ENCODE measurements around the gene ZNF518B.
A peak's percentile ranks its signal among the peaks of the same experiment; 100 is the strongest.

ZNF518B gene

DNA sequence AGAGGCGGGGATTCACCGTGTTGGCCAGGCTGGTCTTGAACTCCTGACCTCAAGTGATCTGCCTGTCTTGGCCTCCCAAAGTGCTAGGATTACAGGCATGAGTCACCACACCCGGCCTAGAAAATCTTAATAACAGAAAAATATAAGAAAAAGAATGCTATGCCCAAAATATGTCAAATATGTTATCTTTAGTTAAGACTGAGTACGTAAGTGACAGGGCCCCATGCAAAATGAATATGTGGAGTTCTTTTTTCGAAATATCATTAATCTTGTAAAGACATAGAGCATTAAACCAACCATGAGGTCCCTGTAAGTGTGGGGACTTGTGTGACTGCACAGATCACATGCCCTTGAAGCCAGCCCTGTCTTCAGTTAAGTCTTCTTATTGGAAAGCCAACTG lies 8.9 kb upstream of the ZNF518B start:
- DNase-seq (ENCODE audit: low read depth) = no peak
- TF ChIP-seq, protein P1, sequence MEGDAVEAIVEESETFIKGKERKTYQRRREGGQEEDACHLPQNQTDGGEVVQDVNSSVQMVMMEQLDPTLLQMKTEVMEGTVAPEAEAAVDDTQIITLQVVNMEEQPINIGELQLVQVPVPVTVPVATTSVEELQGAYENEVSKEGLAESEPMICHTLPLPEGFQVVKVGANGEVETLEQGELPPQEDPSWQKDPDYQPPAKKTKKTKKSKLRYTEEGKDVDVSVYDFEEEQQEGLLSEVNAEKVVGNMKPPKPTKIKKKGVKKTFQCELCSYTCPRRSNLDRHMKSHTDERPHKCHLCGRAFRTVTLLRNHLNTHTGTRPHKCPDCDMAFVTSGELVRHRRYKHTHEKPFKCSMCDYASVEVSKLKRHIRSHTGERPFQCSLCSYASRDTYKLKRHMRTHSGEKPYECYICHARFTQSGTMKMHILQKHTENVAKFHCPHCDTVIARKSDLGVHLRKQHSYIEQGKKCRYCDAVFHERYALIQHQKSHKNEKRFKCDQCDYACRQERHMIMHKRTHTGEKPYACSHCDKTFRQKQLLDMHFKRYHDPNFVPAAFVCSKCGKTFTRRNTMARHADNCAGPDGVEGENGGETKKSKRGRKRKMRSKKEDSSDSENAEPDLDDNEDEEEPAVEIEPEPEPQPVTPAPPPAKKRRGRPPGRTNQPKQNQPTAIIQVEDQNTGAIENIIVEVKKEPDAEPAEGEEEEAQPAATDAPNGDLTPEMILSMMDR (conservative IDR thresholded peaks at IDR 0.05; ENCODE audit: low read depth, low read length) = no peak
- no peak overlapping the region for H3K4me3 ChIP-seq (ENCODE audit: low read length)

DNA sequence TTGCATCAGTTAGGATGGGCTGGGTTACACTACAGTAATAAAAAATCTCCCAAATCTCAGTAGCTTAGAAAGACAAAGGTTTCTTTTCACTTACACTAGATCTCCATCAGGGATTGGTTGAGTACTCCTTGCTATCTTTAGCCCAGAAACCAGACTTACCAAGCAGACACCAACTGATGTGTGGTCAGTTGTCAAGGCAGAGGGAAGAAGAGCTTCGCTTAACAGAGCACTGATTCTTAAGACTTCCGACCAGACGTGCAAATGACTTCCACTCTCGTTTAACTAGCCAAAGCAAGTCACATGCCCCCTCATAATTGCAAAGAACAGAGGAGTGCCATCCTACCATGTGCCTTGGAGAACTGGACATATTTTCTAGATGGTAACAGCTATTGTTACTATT lies 5.7 kb upstream of the ZNF518B start:
- TF ChIP-seq, protein P1 (conservative IDR thresholded peaks at IDR 0.05; ENCODE audit: low read depth, low read length) = no peak
- DNase-seq (ENCODE audit: low read depth) = no peak
- no peak overlapping the region for H3K4me3 ChIP-seq (ENCODE audit: low read length)

DNA sequence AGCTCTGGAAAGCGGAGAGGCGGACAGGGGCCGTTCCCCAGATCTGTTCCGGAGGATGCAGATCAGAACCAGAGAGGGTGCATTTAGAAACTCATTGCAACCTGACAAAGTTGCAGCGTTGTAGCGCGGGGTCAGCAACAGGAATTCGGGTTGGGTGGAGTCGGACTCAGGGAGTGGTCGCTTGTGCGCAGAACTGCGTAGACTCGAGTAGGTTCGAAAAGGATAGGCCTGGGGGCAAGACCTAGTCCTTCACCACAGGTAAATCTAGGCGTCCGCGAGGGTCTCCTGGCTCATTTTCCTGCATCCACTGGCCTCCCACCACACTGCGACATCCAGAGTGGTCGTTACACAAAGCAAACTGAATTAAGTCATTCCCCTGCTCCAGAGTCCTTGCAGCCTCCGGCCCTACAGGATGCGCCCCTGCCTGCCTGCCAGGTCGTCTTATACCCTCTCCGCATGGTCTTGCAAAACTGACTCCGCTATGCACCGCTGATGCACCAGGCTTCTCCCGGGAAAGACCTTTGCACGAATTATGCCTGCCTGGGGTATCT lies 4.7 kb upstream of the ZNF518B start:
- DNase-seq (ENCODE audit: low read depth) = no peak
- TF ChIP-seq, protein P1 (conservative IDR thresholded peaks at IDR 0.05; ENCODE audit: low read depth, low read length) = no peak
- H3K4me3 ChIP-seq (ENCODE audit: low read length) = peak overlapping the region; percentile 45

DNA sequence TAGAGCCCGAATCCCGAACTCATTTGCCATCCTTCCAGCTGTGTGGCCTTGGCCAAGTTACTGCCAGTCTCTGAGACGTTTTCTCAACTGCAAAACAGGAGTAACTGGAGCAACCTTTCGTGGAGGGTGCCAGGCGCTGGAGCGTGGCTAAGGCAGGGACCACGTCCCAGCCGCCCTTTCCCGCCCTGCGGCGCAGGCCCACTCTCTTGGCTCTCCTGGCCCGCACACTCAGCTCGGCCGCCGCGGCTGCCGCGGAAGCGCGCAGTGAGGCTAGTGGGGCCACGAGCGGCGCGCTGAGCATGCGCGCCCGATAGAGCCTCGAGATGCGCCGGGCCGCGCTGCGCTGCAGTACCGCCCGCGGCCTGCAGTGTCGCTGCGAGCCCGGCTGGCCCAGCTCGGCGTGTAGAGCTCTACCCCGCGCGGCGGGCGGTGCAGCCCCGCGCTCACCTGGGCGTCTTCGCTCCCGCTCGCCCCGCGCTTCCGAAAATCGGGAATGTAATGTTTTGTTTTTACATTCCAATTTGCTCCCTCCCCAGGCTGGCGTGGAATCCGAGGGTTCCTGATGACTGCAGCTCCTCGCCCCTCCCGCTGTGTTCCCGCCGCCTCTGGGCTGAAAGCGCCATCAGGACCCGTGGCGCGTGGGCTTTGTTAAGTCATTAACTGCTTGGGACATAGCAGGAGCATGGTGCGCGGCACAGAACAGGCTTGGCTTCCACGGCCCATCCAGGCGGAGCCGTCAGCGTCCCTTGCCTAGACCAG lies 4.0 kb upstream of the ZNF518B start:
- DNase-seq (ENCODE audit: low read depth) = no peak
- H3K4me3 ChIP-seq (ENCODE audit: low read length) = peak overlapping the region; percentile 45
- TF ChIP-seq, protein P1 (conservative IDR thresholded peaks at IDR 0.05; ENCODE audit: low read depth, low read length) = peak; percentile 73

DNA sequence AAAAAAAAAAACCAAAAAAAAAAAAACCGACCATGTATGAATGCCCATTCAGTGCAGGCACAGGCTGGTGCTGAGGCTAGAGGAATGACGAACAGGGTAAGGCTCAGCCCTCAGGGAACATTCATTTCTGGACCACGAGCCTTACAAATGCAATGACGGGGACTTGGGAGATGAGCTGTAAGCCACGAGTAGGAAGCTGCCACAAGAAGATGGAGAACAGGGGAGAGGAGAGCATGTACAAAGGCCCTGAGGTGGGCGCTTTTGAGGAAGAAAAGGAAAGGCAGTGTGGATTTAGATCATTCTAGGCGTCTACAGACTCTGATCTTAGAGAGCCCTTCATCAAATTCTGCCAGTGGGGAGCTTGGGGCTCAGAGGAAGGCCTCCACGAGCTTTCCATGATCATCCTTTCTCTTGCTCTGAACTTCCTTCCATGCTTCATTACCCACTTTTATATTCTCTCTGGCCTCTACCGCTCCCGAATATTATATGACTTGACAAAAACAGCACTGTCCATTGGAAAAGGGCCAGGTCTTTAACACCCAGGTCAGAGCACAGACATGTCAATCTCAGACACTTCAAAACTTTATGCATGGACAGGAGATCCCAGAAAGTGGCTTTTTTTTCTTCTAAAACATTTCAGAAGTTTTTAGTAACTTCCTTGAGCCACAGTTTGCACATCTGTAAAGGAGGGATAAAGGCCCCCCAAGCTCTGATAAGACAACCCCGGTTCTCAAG lies 3.3 kb upstream of the ZNF518B start:
- no peak for DNase-seq (ENCODE audit: low read depth)
- TF ChIP-seq, protein P1 (conservative IDR thresholded peaks at IDR 0.05; ENCODE audit: low read depth, low read length) = no peak
- H3K4me3 ChIP-seq (ENCODE audit: low read length) = no peak overlapping the region

DNA sequence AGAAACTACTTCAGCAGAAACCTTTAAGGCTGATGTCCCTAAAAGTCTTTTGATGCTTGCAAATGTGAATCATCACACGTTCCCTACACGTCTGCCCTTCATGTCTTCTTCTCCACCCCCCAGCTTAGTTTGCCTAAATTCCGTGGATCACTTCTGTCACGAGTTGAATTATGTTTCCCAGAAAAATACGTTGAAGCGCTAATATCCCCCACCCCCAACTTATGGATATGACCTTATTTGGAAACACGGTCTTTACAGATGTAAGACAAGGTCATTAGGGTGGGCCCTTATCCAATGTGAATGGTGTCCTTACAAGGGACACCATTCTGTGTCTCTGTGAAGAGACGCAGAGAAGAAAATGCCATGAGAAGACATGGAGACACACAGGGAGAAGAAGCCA lies 2.1 kb upstream of the ZNF518B start:
- TF ChIP-seq, protein P1 (conservative IDR thresholded peaks at IDR 0.05; ENCODE audit: low read depth, low read length) = no peak
- DNase-seq (ENCODE audit: low read depth) = no peak
- H3K4me3 ChIP-seq (ENCODE audit: low read length) = no peak overlapping the region
